SK-N-SH (cell line): ENCODE measurements around the gene SPTBN2. TPM values are rescaled to one million over a fixed set of nuclear protein-coding genes. Genes with fewer than 3 reads are reported as not detected.

Experiments used
- CTCF ChIA-PET: fragments of 300-600, 350-600 bp; formaldehyde crosslinking; extraction: SDS; loops from one replicate; lab custom pipeline; 2021; lab: Yijun Ruan, JAX
- POLR2A ChIA-PET: fragments of 350-600 bp; sonication (Branson Sonifier 250); formaldehyde crosslinking; extraction: SDS; loops from one replicate; lab custom pipeline; 2020; ENCODE audit warnings: antibody characterized with exemption, inconsistent platforms; lab: Yijun Ruan, JAX
- DNase-seq: peaks from one replicate; pipeline ENCODE4 v3.0.0; 2012
- H2AFZ ChIP-seq: fragments of 200-600 bp; sonication (generic); 2 replicates; pipeline ENCODE4 v1.8.1; 2016; ENCODE audit warnings: antibody characterized with exemption, mild to moderate bottlenecking, low read depth
- H3F3A ChIP-seq: fragments of 200-600 bp; sonication (generic); replicated peaks from 2 replicates; pipeline ENCODE3; 2016; ENCODE audit warnings: antibody characterized with exemption, mild to moderate bottlenecking; ENCODE audit not compliant: insufficient read depth
- H3K27ac ChIP-seq, 2 experiments: fragments of 200-500 bp in 1 of 2; fragments of 200-600 bp in 1 of 2; sonication (Bioruptor generic) in 1 of 2; sonication (generic), shearing (Covaris generic) in 1 of 2; 2 replicates each; pipeline versions ENCODE4 v1.5.1 to v1.6.1; 2014 to 2016; ENCODE audit warnings: low read depth in 2 of 2, inconsistent platforms in 1 of 2, low read length in 1 of 2, mild to moderate bottlenecking in 1 of 2, mixed read lengths in 1 of 2
- H3K27me3 ChIP-seq: fragments of 200-600 bp; sonication (generic), shearing (Covaris generic); 2 replicates; pipeline ENCODE4 v1.6.1; 2016; ENCODE audit warnings: mixed run types; ENCODE audit not compliant: insufficient read depth
- H3K36me3 ChIP-seq, 2 experiments: fragments of 200-500 bp in 1 of 2; fragments of 200-600 bp in 1 of 2; sonication (Bioruptor generic) in 1 of 2; sonication (generic) in 1 of 2; replicated peaks in 1 of 2; 2 replicates each; pipeline versions ENCODE3 to v1.5.1; 2014 to 2016; ENCODE audit warnings: low read length in 1 of 2, mild to moderate bottlenecking in 1 of 2; ENCODE audit not compliant: insufficient read depth in 2 of 2, control insufficient read depth in 1 of 2
- H3K4me1 ChIP-seq, 2 experiments: fragments of 200-500 bp in 1 of 2; fragments of 200-600 bp in 1 of 2; sonication (Bioruptor generic) in 1 of 2; sonication (generic), shearing (Covaris generic) in 1 of 2; 2 replicates each; pipeline versions ENCODE4 v1.5.1 to v1.6.1; 2014 to 2016; ENCODE audit warnings: low read depth in 1 of 2, low read length in 1 of 2, mixed run types in 1 of 2; ENCODE audit not compliant: insufficient read depth in 2 of 2, control insufficient read depth in 1 of 2
- H3K4me2 ChIP-seq: fragments of 200-600 bp; sonication (generic), shearing (Covaris generic); 2 replicates; pipeline ENCODE4 v1.6.1; 2017; ENCODE audit warnings: mixed run types
- H3K4me3 ChIP-seq, 2 experiments: fragments of 200-500 bp in 1 of 2; fragments of 200-600 bp in 1 of 2; sonication (Bioruptor generic) in 1 of 2; sonication (generic), shearing (Covaris generic) in 1 of 2; 2 replicates each; pipeline versions ENCODE4 v1.5.1 to v1.8.1; 2014 to 2016; ENCODE audit warnings: low read depth in 2 of 2, inconsistent platforms in 1 of 2, low read length in 1 of 2, mild to moderate bottlenecking in 1 of 2, mixed read lengths in 1 of 2, moderate library complexity in 1 of 2
- H3K79me2 ChIP-seq: fragments of 200-600 bp; sonication (generic); 2 replicates; pipeline ENCODE4 v1.8.1; 2017; ENCODE audit warnings: mild to moderate bottlenecking; ENCODE audit not compliant: insufficient read depth
- H3K9ac ChIP-seq: fragments of 200-600 bp; sonication (generic); 2 replicates; pipeline ENCODE4 v1.6.1; 2017; ENCODE audit warnings: mixed run types
- H3K9me2 ChIP-seq: fragments of 200-600 bp; sonication (generic); 2 replicates; pipeline ENCODE4 v1.6.1; 2017; ENCODE audit warnings: mixed run types
- H3K9me3 ChIP-seq: fragments of 200-600 bp; sonication (generic); 2 replicates; pipeline ENCODE4 v1.6.1; 2017; ENCODE audit warnings: mixed run types, mild to moderate bottlenecking, moderate library complexity
- H4K20me1 ChIP-seq: fragments of 200-600 bp; sonication (generic); 2 replicates; pipeline ENCODE4 v1.6.1; 2017; ENCODE audit warnings: mild to moderate bottlenecking, mixed run types; ENCODE audit not compliant: insufficient read depth
- CHD2 ChIP-seq: fragments of 150-350 bp; IDR thresholded peaks from 2 replicates; pipeline ENCODE4 v1.6.1; 2018; ENCODE audit warnings: low read length; ENCODE audit not compliant: partially characterized antibody
- ELF1 ChIP-seq: IDR thresholded peaks from 2 replicates; pipeline ENCODE4 v1.4.0; 2012
- EP300 ChIP-seq, 2 experiments: IDR thresholded peaks; 2 replicates each; pipeline versions ENCODE4 v1.4.0 to v1.6.1; 2012; ENCODE audit warnings: borderline replicate concordance in 1 of 2, low read depth in 1 of 2, low read length in 1 of 2
- FOXM1 ChIP-seq: IDR thresholded peaks from 2 replicates; pipeline ENCODE4 v1.4.0; 2012; ENCODE audit warnings: low read depth, mild to moderate bottlenecking
- GABPA ChIP-seq: IDR thresholded peaks from 2 replicates; pipeline ENCODE4 v1.4.0; 2012; ENCODE audit warnings: low read depth, mild to moderate bottlenecking
- RAD21 ChIP-seq: IDR thresholded peaks from 2 replicates; pipeline ENCODE4 v1.6.1; 2012; ENCODE audit warnings: mild to moderate bottlenecking, low read length
- RCOR1 ChIP-seq: fragments of 150-350 bp; IDR thresholded peaks from 2 replicates; pipeline ENCODE4 v1.6.1; 2017; ENCODE audit warnings: antibody characterized with exemption, low read length
- SIN3A ChIP-seq: IDR thresholded peaks from 2 replicates; pipeline ENCODE4 v1.6.1; 2012; ENCODE audit warnings: low read depth, mild to moderate bottlenecking, low read length, moderate library complexity, borderline replicate concordance
- WGBS: methylation state at CpG from one replicate; pipeline ENCODE4 v1.1.6; 2017; ENCODE audit warnings: low lambda C conversion rate; 5-methylcytosine and 5-hydroxymethylcytosine counted together
- polyA plus RNA-seq, 3 experiments: library from polyadenylated mRNA; depleted of rRNA; stranded (reverse); fragments of >200 nt; gene quantifications; 2 replicates each; pipeline ENCODE4 v1.2.3, GENCODE V29; 2012
- TF ChIP-seq, protein P1 (sequence below): IDR thresholded peaks from 2 replicates; pipeline ENCODE4 v1.4.0; 2012; ENCODE audit warnings: low read depth
- TF ChIP-seq, protein P2 (sequence below): fragments of 150-350 bp; IDR thresholded peaks from 2 replicates; pipeline ENCODE4 v1.6.1; 2017; ENCODE audit warnings: antibody characterized with exemption, low read length, low read depth, borderline replicate concordance
- TF ChIP-seq, protein P3 (sequence below): IDR thresholded peaks from 2 replicates; pipeline ENCODE4; 2012

The SPTBN2 gene
- polyA plus RNA-seq, 1 of the 3 experiments (the other 2 are of a cell fraction), result 19.7 TPM

DNA sequence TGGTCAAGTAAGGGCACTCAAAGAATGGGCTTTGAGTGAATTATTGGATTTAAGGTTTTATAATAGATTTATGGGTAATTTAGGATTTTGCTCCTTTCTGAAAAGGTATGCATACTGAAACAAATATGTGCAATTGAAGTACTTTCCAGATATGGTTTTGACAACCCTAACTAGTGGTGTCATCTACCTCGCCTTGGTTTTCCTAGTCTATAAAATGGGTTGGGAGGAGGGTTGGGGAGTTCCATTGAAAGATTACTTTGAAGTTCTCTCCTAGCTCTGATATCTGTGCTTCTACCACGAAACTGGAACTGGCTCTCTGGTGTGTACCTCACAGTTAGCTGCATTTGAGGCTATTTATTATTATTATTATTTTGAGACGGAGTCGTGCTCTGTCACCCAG is 431 bp upstream of the SPTBN2 start:
- Histone ChIP-seq H3F3A (no peaks in the 10 kb centered on the region), H3K4me1 (peaks cover 0 to 25% of the 10 kb centered on the region in 2 experiments; a peak in 1 of 4 replicates), H3K36me3 (no peaks in the 10 kb centered on the region), H3K9me3 (no peaks in the 10 kb centered on the region), H3K27ac (no peak overlapping the region), H2AFZ (no peak overlapping the region), H3K79me2 (no peaks in the 10 kb centered on the region), H3K4me2 (no peak overlapping the region), H3K9me2 (no peaks in the 10 kb centered on the region), H3K27me3 (no peaks in the 10 kb centered on the region), H3K4me3 (no peak overlapping the region), H3K9ac (no peak overlapping the region), H4K20me1 (no peaks in the 10 kb centered on the region)
- TF ChIP-seq RAD21, result no peak
- TF ChIP-seq, protein P1, sequence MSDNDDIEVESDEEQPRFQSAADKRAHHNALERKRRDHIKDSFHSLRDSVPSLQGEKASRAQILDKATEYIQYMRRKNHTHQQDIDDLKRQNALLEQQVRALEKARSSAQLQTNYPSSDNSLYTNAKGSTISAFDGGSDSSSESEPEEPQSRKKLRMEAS, result no peak
- no peak for TF ChIP-seq CHD2
- TF ChIP-seq ELF1, result no peak
- no peak for TF ChIP-seq RCOR1
- no peak for DNase-seq
- ChIA-PET POLR2A (interaction anchor here (1.4 kb wide), 1 partner anchor 13 kb away, joined by 4 read pairs; no protein-coding TSS in a partner anchor), CTCF (interaction anchor here (1.4 kb wide), 1 partner anchor 10 kb away, joined by 5 read pairs; no protein-coding TSS in a partner anchor)
- WGBS, result 98% methylated on average over 4 of the region's 4 CpGs

DNA sequence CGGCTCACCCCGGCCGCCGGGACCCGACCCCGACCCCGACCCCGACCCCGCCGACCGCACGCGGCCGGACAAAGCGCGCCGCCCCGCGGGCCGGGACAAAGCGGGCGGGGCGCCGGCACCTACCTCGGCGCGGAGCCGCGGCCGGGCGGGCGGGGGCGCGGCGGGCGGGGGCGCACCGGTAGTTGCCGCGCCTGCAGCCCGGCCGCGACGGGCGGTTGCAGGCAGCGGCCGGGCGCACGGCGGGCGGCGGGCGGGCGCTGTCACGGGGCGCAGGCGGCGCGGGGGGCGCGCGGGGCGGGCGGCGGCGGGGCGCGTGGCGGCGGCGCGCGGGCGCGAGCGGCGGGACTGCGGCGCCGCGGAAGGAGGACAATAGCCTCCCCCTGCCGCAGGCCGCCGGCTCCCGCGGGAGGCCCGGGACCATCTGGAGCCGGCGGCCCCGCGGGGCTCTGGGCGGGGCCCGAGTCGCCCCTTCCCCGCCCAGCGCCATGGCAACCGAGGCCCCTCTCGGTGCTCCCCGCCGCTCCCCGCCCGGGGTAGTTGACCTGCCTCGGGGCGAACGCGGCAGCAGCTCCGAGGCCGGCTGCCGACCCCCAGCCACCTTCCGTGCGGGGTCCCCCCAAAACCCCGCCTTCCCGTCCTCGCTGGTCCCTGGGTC is 851 bp downstream of the SPTBN2 start:
- TF ChIP-seq, protein P1, result no peak
- TF ChIP-seq, protein P2, sequence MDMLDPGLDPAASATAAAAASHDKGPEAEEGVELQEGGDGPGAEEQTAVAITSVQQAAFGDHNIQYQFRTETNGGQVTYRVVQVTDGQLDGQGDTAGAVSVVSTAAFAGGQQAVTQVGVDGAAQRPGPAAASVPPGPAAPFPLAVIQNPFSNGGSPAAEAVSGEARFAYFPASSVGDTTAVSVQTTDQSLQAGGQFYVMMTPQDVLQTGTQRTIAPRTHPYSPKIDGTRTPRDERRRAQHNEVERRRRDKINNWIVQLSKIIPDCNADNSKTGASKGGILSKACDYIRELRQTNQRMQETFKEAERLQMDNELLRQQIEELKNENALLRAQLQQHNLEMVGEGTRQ, result no peak
- TF ChIP-seq, protein P3, sequence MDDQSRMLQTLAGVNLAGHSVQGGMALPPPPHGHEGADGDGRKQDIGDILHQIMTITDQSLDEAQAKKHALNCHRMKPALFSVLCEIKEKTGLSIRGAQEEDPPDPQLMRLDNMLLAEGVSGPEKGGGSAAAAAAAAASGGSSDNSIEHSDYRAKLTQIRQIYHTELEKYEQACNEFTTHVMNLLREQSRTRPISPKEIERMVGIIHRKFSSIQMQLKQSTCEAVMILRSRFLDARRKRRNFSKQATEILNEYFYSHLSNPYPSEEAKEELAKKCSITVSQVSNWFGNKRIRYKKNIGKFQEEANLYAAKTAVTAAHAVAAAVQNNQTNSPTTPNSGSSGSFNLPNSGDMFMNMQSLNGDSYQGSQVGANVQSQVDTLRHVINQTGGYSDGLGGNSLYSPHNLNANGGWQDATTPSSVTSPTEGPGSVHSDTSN, result no peak
- TF ChIP-seq EP300 (IDR thresholded peaks at IDR 0.05; ENCODE audit: borderline replicate concordance in 1 of 2, low read depth in 1 of 2, low read length in 1 of 2), result no peak
- no peak for TF ChIP-seq GABPA
- no peak for TF ChIP-seq FOXM1
- TF ChIP-seq SIN3A, result no peak
- DNase-seq, result peak; percentile 92
- Histone ChIP-seq H3K9me3 (no peaks in the 10 kb centered on the region), H3K4me2 (peak overlapping the region; percentile 63; the same call in 1 of the 2 replicates), H3K9me2 (no peaks in the 10 kb centered on the region), H3K36me3 (no peaks in the 10 kb centered on the region), H3K4me1 (peaks cover 0 to 25% of the 10 kb centered on the region in 2 experiments; a peak in 1 of 4 replicates), H4K20me1 (no peaks in the 10 kb centered on the region), H2AFZ (peak overlapping the region; percentile 72; the same call in 1 of the 2 replicates), H3K79me2 (no peaks in the 10 kb centered on the region), H3K4me3 (peak overlapping the region; percentile 39 to 55; a peak in 2 of 4 replicates), H3F3A (no peaks in the 10 kb centered on the region), H3K9ac (no peak overlapping the region), H3K27ac (peak overlapping the region in 1 of 2 experiments; percentile 58; a peak in 2 of 4 replicates), H3K27me3 (no peaks in the 10 kb centered on the region)
- 20% methylated on average over 4 of the region's 114 CpGs for WGBS
- ChIA-PET POLR2A (interaction anchor here (1.0 to 1.4 kb wide), 5 partner anchors 14 to 90 kb away, joined by 3 to 4 read pairs (median 3); partner anchors contain the start of gene RBM4), CTCF (interaction anchor here (0.8 to 2.0 kb wide), 5 partner anchors 9 to 106 kb away, joined by 3 to 6 read pairs (median 4); no protein-coding TSS in a partner anchor)
